Large intestine (tissue), 3 donors: ENCODE measurements around the gene RAB7A. TPM values are rescaled to one million over a fixed set of nuclear protein-coding genes. Genes with fewer than 3 reads are reported as not detected.

Experiments used
- DNase-seq, 2 donors: peaks; one replicate each; pipeline versions ENCODE4 v3.0.0 to v3.0.0-alpha.2; 2013
- H3K27ac ChIP-seq: one replicate; pipeline ENCODE4 v1.5.1; 2013; ENCODE audit warnings: low read length
- H3K27me3 ChIP-seq: 2 replicates; pipeline ENCODE4 v1.6.1; 2013; ENCODE audit warnings: low read length; ENCODE audit not compliant: control insufficient read depth, insufficient read depth
- H3K36me3 ChIP-seq: 2 replicates; pipeline ENCODE4 v1.6.1; 2013; ENCODE audit warnings: low read length; ENCODE audit not compliant: control insufficient read depth, insufficient read depth
- H3K4me1 ChIP-seq: one replicate; pipeline ENCODE4 v1.6.1; 2013; ENCODE audit warnings: low read length; ENCODE audit not compliant: control insufficient read depth, insufficient read depth
- H3K4me3 ChIP-seq: one replicate; pipeline ENCODE4 v1.5.1; 2013; ENCODE audit warnings: low read length
- H3K9me3 ChIP-seq: one replicate; pipeline ENCODE4 v1.6.1; 2013; ENCODE audit warnings: mild to moderate bottlenecking, low read depth, low read length, moderate library complexity; ENCODE audit not compliant: control insufficient read depth
- WGBS: methylation state at CpG from one replicate; pipeline ENCODE4 v1.1.5; 2013; ENCODE audit warnings: low lambda C conversion rate; ENCODE audit not compliant: insufficient coverage; 5-methylcytosine and 5-hydroxymethylcytosine counted together
- polyA plus RNA-seq: library from polyadenylated mRNA; unstranded; fragments of 120-200 nt; gene quantifications from one replicate; pipeline ENCODE4 v1.2.1, GENCODE V29; 2013

RAB7A gene
- polyA plus RNA-seq, 1 donor: 198 TPM

- H3K27ac ChIP-seq: no peak overlapping the region
- no peaks in the 10 kb centered on the region for H3K27me3 ChIP-seq
- no peak for DNase-seq
- H3K4me3 ChIP-seq: no peak overlapping the region
- H3K4me1 ChIP-seq: peaks cover 6% of the 10 kb centered on the region
- H3K9me3 ChIP-seq: no peaks in the 10 kb centered on the region
- 90% methylated on average over 2 of the region's 5 CpGs for WGBS
- H3K36me3 ChIP-seq: peaks cover 5% of the 10 kb centered on the region
These were observed 4.5 kb downstream of the RAB7A start for GRCh38 chr3:128730471-128730870.

DNA sequence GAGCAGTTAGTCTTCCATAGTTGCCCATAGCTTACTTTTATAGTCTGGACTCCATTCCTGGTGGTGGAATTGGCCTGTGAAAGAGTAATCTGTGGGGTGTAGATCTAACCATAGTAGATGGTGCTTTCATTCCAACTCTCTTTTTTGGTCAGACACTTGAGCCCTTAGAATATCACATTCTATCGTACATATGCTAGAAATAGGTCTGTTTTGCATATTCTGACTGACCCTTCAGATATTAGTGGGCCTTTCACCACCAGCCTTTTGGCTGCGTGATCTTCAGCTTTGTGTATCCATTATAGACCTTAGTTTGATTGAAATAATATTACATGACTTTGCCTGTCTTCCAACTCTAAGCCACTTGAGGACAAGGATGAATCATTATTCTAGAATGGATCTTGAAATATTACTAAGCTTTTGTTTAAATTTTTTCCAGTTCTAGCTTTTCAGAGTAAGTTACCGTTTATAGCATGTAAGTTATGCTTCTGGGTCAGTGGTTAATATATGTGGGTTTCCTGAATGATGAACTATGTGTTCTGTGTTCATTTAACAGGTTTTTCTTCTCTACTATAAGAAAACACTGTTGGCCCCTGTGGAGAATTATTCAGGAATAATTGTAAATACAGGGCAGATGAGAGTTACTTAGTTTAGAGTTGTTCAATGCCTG, 8.7 kb downstream of the RAB7A start:
- Histone ChIP-seq H3K27me3 (no peaks in the 10 kb centered on the region), H3K27ac (no peak overlapping the region), H3K4me3 (no peak overlapping the region), H3K36me3 (peaks cover 11% of the 10 kb centered on the region), H3K4me1 (no peaks in the 10 kb centered on the region), H3K9me3 (no peaks in the 10 kb centered on the region)
- 100% methylated on average over 1 of the region's 3 CpGs for WGBS
- no peak for DNase-seq

DNA sequence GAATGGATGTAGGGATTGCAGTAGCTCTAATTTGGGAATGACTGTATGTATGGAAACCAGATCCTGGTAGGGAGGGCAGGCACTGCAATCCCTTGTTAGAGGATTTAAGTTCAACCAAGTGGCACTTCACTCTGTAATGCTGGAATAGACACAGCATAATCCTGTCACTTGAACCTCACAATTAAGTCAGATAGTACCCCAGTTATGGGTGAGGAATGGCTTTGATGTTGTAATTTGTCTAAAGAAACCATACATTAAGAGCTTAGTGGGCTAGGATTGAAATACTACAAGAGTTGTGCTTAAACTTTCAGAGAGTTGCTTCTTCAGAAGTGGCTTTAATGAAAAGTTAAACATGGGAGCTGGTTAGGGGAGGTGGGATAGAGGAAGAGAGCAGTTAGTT, 9.3 kb downstream of the RAB7A start:
- no peaks in the 10 kb centered on the region for H3K9me3 ChIP-seq
- no peaks in the 10 kb centered on the region for H3K27me3 ChIP-seq
- H3K4me1 ChIP-seq: no peaks in the 10 kb centered on the region
- no peak for DNase-seq
- no peak overlapping the region for H3K4me3 ChIP-seq
- peaks cover 11% of the 10 kb centered on the region for H3K36me3 ChIP-seq
- no peak overlapping the region for H3K27ac ChIP-seq

- Histone ChIP-seq H3K9me3 (no peaks in the 10 kb centered on the region), H3K27ac (no peak overlapping the region), H3K36me3 (peaks cover 6% of the 10 kb centered on the region), H3K4me3 (no peak overlapping the region), H3K4me1 (no peaks in the 10 kb centered on the region), H3K27me3 (no peaks in the 10 kb centered on the region)
- no CpG with 5 or more reads among the region's 2 CpGs for WGBS
- peak in 1 of 2 donors; percentile 16 for DNase-seq
These were observed 9.9 kb downstream of the RAB7A start for GRCh38 chr3:128735884-128736283.

GRCh38 chr3:128736601-128737000, 10.6 kb downstream of the RAB7A start:
- no peak overlapping the region for H3K4me3 ChIP-seq
- H3K36me3 ChIP-seq: peaks cover 9% of the 10 kb centered on the region
- DNase-seq: no peak
- no peaks in the 10 kb centered on the region for H3K4me1 ChIP-seq
- no peaks in the 10 kb centered on the region for H3K9me3 ChIP-seq
- 100% methylated on average over 1 of the region's 3 CpGs for WGBS
- H3K27me3 ChIP-seq: no peaks in the 10 kb centered on the region
- no peak overlapping the region for H3K27ac ChIP-seq

DNA sequence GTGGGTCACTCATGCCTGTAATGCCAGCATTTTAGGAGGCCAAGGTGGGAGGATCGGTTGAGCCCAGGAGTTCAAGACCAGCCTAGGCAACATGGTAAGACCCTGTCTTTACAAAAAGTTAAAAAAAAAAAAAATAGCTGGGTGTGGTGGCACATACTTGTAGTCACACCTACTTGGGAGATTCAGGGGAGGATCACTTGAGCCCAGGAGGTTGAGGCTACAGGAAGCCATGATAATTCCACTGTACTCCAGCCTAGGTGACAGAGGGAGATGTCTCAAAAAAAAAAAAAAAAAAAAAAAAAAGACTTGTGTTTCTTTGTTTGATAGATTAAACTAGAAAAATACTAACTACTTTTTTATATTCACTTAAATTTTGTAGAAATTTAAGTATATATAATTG, 14.6 kb downstream of the RAB7A start:
- Histone ChIP-seq H3K27ac (no peak overlapping the region), H3K36me3 (peaks cover 26% of the 10 kb centered on the region), H3K4me3 (no peak overlapping the region), H3K9me3 (peaks cover 11% of the 10 kb centered on the region), H3K4me1 (no peaks in the 10 kb centered on the region), H3K27me3 (no peaks in the 10 kb centered on the region)
- 100% methylated on average over 1 of the region's 1 CpG for WGBS
- DNase-seq: no peak

DNA sequence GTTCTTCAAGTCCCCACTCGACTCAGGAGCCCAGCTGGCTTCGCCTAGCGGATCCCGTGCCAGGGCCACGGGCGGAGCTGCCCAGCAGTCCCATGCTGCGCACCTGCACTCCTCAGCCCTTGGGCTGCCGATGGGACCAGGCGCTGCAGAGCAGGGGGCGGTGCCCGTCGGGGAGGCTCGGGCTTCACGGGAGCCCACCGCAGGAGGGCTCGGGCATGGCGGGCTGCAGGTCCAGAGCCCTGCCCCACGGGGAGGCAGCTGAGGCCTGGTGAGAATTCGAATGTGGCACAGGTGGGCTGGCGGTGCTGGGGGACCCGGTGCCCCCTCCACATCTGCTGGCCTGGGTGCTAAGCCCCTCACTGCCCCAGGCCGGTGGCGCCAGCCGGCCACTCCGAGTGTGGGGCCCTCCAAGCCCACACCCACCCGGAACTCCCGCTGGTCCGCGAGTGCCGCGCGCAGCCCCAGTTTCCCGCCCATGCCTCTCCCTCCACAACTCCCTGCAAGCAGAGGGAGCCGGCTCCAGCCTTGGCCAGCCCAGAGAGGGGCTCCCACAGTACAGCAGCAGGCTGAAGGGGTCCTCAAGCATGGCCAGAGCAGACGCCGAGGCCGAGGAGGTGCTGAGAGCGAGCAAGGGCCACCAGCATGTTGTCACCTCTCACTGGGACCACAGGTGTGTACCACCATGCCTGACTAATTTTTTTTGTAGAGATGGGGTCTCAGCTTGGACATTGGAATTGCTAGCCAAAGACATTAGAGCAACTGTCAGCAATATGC, 17.0 kb downstream of the RAB7A start:
- Histone ChIP-seq H3K4me3 (no peak overlapping the region), H3K4me1 (no peaks in the 10 kb centered on the region), H3K9me3 (peaks cover 11% of the 10 kb centered on the region), H3K36me3 (peaks cover 27% of the 10 kb centered on the region), H3K27me3 (no peaks in the 10 kb centered on the region), H3K27ac (no peak overlapping the region)
- DNase-seq: no peak
- WGBS: no CpG with 5 or more reads among the region's 38 CpGs

DNA sequence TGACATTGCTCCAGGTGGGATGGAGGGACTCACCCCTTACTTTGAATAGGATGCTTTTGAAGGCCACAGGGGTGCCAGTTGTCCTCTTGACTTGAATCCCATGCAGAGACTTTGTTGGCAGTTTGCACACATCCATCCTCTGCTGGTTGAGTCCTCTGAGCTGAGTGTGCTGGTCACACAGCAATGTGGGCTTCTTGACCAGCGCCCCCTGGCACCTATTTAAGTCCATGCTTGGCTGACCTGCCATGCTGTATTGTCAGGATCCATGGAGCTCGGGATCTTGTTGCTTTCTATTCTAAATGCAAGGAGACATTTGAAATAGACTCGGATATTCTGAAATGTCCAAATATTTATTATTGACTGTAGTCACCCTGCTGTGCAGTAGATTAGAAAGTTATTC, 19.8 kb downstream of the RAB7A start:
- Histone ChIP-seq H3K4me3 (no peak overlapping the region), H3K9me3 (peaks cover 12% of the 10 kb centered on the region), H3K36me3 (peaks cover 30% of the 10 kb centered on the region), H3K27me3 (no peaks in the 10 kb centered on the region), H3K27ac (no peak overlapping the region), H3K4me1 (no peaks in the 10 kb centered on the region)
- no peak for DNase-seq
- WGBS: no CpG with 5 or more reads among the region's 3 CpGs

GRCh38 chr3:128746881-128747280, 20.9 kb downstream of the RAB7A start:
- DNase-seq: no peak
- Histone ChIP-seq H3K27ac (no peak overlapping the region), H3K4me3 (no peak overlapping the region), H3K36me3 (peaks cover 29% of the 10 kb centered on the region), H3K4me1 (no peaks in the 10 kb centered on the region), H3K9me3 (peaks cover 13% of the 10 kb centered on the region), H3K27me3 (no peaks in the 10 kb centered on the region)
- 90% methylated on average over 2 of the region's 2 CpGs for WGBS

GRCh38 chr3:128748557-128748956, 22.6 kb downstream of the RAB7A start:
- no peak for DNase-seq
- H3K27me3 ChIP-seq: no peaks in the 10 kb centered on the region
- no peaks in the 10 kb centered on the region for H3K4me1 ChIP-seq
- no peak overlapping the region for H3K27ac ChIP-seq
- peaks cover 3% of the 10 kb centered on the region for H3K9me3 ChIP-seq
- no peak overlapping the region for H3K4me3 ChIP-seq
- WGBS: no CpG with 5 or more reads among the region's 4 CpGs
- peaks cover 22% of the 10 kb centered on the region for H3K36me3 ChIP-seq

- no peaks in the 10 kb centered on the region for H3K4me1 ChIP-seq
- no peak overlapping the region for H3K27ac ChIP-seq
- no peaks in the 10 kb centered on the region for H3K27me3 ChIP-seq
- H3K4me3 ChIP-seq: no peak overlapping the region
- H3K36me3 ChIP-seq: peaks cover 17% of the 10 kb centered on the region
- H3K9me3 ChIP-seq: peaks cover 2% of the 10 kb centered on the region
- DNase-seq: no peak
These were observed 23.1 kb downstream of the RAB7A start for GRCh38 chr3:128749035-128749434.
